AG04450 (cell line): ENCODE results near the gene KDM1B. TPM values are rescaled to one million over a fixed set of nuclear protein-coding genes. Genes with fewer than 3 reads are reported as not detected.

Experiments
- CTCF ChIA-PET: fragments of 300-600, 350-600 bp; formaldehyde crosslinking; extraction: SDS; loops from one replicate; lab custom pipeline; 2022; ENCODE audit warnings: antibody characterized with exemption, inconsistent platforms; lab: Charles Lee
- POLR2A ChIA-PET: fragments of 350-600 bp; formaldehyde crosslinking; extraction: SDS; loops from one replicate; lab custom pipeline; 2021; ENCODE audit warnings: antibody characterized with exemption, inconsistent platforms; lab: Yijun Ruan, JAX
- DNase-seq: peaks from one replicate; pipeline ENCODE4 v3.0.0-alpha.2; 2011; ENCODE audit warnings: low read depth, low spot score
- H3K27ac ChIP-seq: one replicate; pipeline ENCODE4 v1.5.1; 2012; ENCODE audit warnings: low read depth, low read length, control low read depth
- H3K27me3 ChIP-seq: one replicate; pipeline ENCODE4 v1.6.0; 2012; ENCODE audit warnings: low read length; ENCODE audit not compliant: control insufficient read depth, insufficient read depth
- H3K4me3 ChIP-seq: 2 replicates; pipeline ENCODE4 v1.5.1; 2011; ENCODE audit warnings: mild to moderate bottlenecking, low read depth, low read length, control low read depth
- H3K9me3 ChIP-seq: 2 replicates; pipeline ENCODE4 v1.5.1; 2012; ENCODE audit warnings: low read length; ENCODE audit not compliant: control insufficient read depth, insufficient read depth
- polyA plus RNA-seq: library from polyadenylated mRNA; depleted of rRNA; stranded (reverse); fragments of >200 nt; gene quantifications from 2 replicates; pipeline ENCODE4 v1.2.3, GENCODE V29; 2011
- TF ChIP-seq, protein P1 (sequence below): IDR thresholded peaks from 2 replicates; pipeline ENCODE4 v1.5.1; 2011; ENCODE audit warnings: low read depth, low read length, control low read depth, inconsistent platforms

The KDM1B gene
- polyA plus RNA-seq, 1 experiment, result 20.1 TPM

DNA sequence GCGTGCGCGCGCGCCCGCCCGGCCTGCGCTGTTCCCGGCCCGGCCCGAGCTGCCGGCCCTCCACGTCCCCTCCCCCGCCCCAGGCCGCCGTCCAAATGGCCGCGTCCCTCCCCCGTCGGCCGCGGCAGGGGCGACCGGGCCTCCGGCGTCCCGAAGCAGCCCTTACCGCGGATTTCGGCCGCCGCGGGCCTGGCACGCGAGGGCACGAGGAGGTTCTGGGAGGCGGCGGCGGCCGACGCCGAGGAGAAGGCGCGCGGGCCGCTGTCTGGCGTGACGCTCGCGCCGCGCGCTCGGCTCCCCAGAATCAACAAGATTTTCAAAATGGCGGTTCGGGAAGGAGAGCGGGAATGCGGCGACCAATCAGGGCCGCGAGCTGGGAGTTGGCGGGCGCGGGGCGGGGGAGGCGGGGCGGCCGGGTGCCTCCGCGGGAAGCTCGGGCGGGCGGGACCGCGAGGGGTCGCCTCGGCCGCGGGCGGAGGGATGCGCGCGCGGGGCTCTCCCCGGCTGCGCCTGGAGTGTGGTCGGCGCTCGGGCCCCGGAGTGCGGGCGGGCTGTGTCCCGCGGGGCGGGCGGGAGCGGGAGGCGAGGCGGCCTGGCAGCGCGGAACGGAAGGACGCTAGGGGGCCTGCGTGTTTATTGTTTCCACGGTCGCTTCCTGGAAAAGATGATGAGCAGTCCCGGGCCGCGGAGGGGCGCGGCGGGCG, 109.1 kb downstream of the KDM1B start, which contains the start of gene DEK:
TSS of gene DEK (minus strand) at position 312 of the 704 bp plus-strand sequence. CDS start 543 bp downstream, outside the sequence.
- peak; percentile 46 for DNase-seq
- Histone ChIP-seq H3K27ac (peak within 1 kb of the TSS; percentile 75), H3K27me3 (no peaks in the 10 kb centered on the region), H3K9me3 (peaks cover 12% of the 10 kb centered on the region), H3K4me3 (peak within 1 kb of the TSS; percentile 90)
- CTCF ChIA-PET, result interaction anchor here (0.6 to 1.8 kb wide), 2 partner anchors 36 to 239 kb away, joined by 3 to 12 read pairs; no protein-coding TSS in a partner anchor
- TF ChIP-seq, protein P1, sequence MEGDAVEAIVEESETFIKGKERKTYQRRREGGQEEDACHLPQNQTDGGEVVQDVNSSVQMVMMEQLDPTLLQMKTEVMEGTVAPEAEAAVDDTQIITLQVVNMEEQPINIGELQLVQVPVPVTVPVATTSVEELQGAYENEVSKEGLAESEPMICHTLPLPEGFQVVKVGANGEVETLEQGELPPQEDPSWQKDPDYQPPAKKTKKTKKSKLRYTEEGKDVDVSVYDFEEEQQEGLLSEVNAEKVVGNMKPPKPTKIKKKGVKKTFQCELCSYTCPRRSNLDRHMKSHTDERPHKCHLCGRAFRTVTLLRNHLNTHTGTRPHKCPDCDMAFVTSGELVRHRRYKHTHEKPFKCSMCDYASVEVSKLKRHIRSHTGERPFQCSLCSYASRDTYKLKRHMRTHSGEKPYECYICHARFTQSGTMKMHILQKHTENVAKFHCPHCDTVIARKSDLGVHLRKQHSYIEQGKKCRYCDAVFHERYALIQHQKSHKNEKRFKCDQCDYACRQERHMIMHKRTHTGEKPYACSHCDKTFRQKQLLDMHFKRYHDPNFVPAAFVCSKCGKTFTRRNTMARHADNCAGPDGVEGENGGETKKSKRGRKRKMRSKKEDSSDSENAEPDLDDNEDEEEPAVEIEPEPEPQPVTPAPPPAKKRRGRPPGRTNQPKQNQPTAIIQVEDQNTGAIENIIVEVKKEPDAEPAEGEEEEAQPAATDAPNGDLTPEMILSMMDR, result peak; percentile 61
- POLR2A ChIA-PET, result interaction anchor here (0.5 to 0.6 kb wide), 2 partner anchors 25 to 54 kb away, joined by 3 to 4 read pairs; no protein-coding TSS in a partner anchor

DNA sequence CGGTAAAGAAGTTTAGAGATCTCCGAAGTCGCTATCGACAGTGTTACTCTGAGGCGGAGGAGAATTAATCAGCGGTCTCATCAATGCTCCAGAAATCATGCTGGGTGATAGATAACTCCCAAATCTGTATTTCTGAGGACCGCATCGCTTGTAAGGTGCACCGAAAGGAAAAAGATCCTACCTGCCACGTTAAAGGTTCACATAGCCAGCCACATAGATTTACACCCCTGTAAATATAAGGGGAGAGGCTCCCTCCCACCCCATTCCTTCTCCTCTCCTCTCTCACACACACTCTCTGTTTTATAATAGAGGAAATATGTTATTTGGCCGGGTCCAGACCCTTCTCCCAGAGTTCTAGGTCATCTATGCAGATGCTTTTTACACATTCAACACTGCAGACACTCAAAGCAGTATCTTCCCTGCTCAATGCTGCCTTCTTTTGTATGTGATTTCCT, 109.7 kb downstream of the KDM1B start:
- peak overlapping the region; percentile 60 for H3K4me3 ChIP-seq
- peaks cover 12% of the 10 kb centered on the region for H3K9me3 ChIP-seq
- CTCF ChIA-PET, result interaction anchor here (0.6 to 1.8 kb wide), 3 partner anchors 12 to 1948 kb away, joined by 3 to 12 read pairs (median 4); no protein-coding TSS in a partner anchor
- TF ChIP-seq, protein P1, result no peak
- POLR2A ChIA-PET, result interaction anchor here (0.5 kb wide), 1 partner anchor 26 kb away, joined by 3 read pairs; no protein-coding TSS in a partner anchor
- H3K27ac ChIP-seq, result peak overlapping the region; percentile 75
- DNase-seq, result no peak
- no peaks in the 10 kb centered on the region for H3K27me3 ChIP-seq

DNA sequence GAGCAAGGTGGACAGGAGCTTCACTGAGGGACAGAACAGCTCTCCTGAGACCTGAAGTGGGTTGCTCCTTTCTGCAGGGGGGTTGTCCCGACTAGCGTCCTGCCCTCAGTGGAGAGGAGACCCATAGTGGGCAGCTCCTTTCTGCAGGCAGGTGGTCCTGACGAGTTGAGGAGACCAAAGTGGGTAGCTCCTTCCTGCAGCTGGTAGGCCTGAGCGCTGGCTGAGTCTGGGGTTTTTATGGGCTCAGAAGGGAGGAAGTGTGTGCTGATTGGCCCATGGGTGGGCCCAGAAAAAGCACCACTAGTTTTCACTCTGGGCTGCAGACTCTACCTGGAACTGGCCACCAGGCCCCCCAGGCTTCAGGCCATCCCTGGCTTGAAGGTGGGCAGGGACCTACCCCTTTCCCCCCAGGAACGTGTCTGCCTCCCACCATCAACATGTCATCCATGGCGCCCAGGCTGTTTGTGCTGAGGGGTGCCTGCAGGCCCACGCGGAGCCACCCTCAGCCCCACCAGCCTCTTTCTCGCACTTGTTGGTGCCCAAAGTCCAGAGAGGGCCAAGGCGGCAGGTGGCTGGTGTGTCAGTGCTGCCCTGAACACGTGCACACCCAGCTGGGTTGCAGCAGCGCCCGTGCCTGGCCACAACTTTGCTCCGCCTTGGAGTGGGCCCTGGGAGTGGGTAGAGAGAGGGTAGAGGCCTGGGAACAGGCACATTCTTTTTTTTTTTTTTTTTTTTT, 110.7 kb downstream of the KDM1B start:
- Histone ChIP-seq H3K4me3 (no peak overlapping the region), H3K27ac (no peak overlapping the region), H3K9me3 (peaks cover 12% of the 10 kb centered on the region), H3K27me3 (no peaks in the 10 kb centered on the region)
- DNase-seq, result no peak
- ChIA-PET CTCF (interaction anchor here (0.6 to 1.8 kb wide), 5 partner anchors 13 to 1947 kb away, joined by 3 to 12 read pairs (median 4); no protein-coding TSS in a partner anchor), POLR2A (no interaction called here)
- TF ChIP-seq, protein P1, result no peak

DNA sequence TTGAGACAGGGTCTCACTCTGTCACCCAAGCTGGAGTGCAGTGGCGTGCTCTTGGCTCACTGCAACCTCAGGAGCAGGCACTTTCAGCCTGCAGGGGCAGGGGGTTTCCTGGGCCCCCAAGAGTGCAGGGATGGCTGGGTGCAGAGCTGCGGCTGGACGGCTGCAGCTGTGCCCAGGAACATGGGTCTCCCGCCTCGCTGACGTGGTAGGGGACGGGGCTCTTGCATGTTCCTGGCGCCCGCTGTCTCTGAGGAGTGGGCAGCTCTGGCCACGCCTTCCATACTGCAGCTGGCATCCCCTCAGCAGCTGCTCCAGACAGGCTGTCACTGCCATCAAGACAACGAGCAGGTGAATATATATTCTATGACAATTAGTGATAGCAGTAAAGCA, 111.3 kb downstream of the KDM1B start:
- TF ChIP-seq, protein P1, result no peak
- ChIA-PET CTCF (interaction anchor here (0.6 kb wide), 1 partner anchor 955 kb away, joined by 11 read pairs; no protein-coding TSS in a partner anchor), POLR2A (no interaction called here)
- Histone ChIP-seq H3K27ac (no peak overlapping the region), H3K9me3 (peaks cover 12% of the 10 kb centered on the region), H3K27me3 (no peaks in the 10 kb centered on the region), H3K4me3 (no peak overlapping the region)
- DNase-seq, result no peak
